Ascending aorta (tissue), 2 donors: Measurements from ENCODE around the gene KANSL1. TPM values are rescaled to one million over a fixed set of nuclear protein-coding genes. Genes with fewer than 3 reads are reported as not detected.
A peak's percentile ranks its signal among the peaks of the same experiment; 100 is the strongest.

Source experiments
- DNase-seq, 2 donors: peaks; one replicate each; pipeline ENCODE4 v3.0.0-alpha.2; 2019; ENCODE audit warnings: low spot score in 2 of 2
- H3K27ac ChIP-seq, 2 donors: fragments of 200-600 bp; sonication (generic); one replicate each; pipeline ENCODE4 v1.5.1; 2016 to 2017; ENCODE audit warnings: mild to moderate bottlenecking in 1 of 2
- H3K27me3 ChIP-seq: fragments of 200-600 bp; sonication (generic); one replicate; pipeline ENCODE4 v1.5.1; 2017
- H3K36me3 ChIP-seq, 2 donors: fragments of 200-600 bp; sonication (generic); one replicate each; pipeline ENCODE4 v1.5.1; 2016
- H3K4me1 ChIP-seq, 2 donors: fragments of 200-600 bp; sonication (generic); one replicate each; pipeline ENCODE4 v1.5.1; 2016 to 2017; ENCODE audit warnings: mild to moderate bottlenecking in 1 of 2
- H3K4me3 ChIP-seq, 2 donors: fragments of 200-600 bp; sonication (generic); one replicate each; pipeline ENCODE4 v1.5.1; 2016 to 2017; ENCODE audit warnings: mild to moderate bottlenecking in 1 of 2
- H3K9me3 ChIP-seq, 2 donors: fragments of 200-600 bp; sonication (generic); one replicate each; pipeline ENCODE4 v1.5.1; 2016
- intact Hi-C: fragments of 100-400 bp; cut with DNase I; formaldehyde crosslinking; loops from one replicate; pipeline ENCODE4 v1.15.1; 2023
- total RNA-seq: library from RNA; depleted of rRNA; stranded (reverse); fragments of >200 nt; gene quantifications from one replicate; pipeline ENCODE4 v1.1.0, GENCODE V29; 2016
- TF ChIP-seq, protein P1 (sequence below), 3 experiments: fragments of 200-600 bp in 2 of 3; fragments of 450-650 bp in 1 of 3; sonication (generic) in 2 of 3; IDR thresholded peaks; one replicate each; pipeline ENCODE4 v1.5.1; 2016 to 2019; ENCODE audit warnings: antibody characterized with exemption in 3 of 3, mild to moderate bottlenecking in 1 of 3, moderate library complexity in 1 of 3

Gene KANSL1
- total RNA-seq, 1 donor from 2014 or later: 53.5 TPM

DNA sequence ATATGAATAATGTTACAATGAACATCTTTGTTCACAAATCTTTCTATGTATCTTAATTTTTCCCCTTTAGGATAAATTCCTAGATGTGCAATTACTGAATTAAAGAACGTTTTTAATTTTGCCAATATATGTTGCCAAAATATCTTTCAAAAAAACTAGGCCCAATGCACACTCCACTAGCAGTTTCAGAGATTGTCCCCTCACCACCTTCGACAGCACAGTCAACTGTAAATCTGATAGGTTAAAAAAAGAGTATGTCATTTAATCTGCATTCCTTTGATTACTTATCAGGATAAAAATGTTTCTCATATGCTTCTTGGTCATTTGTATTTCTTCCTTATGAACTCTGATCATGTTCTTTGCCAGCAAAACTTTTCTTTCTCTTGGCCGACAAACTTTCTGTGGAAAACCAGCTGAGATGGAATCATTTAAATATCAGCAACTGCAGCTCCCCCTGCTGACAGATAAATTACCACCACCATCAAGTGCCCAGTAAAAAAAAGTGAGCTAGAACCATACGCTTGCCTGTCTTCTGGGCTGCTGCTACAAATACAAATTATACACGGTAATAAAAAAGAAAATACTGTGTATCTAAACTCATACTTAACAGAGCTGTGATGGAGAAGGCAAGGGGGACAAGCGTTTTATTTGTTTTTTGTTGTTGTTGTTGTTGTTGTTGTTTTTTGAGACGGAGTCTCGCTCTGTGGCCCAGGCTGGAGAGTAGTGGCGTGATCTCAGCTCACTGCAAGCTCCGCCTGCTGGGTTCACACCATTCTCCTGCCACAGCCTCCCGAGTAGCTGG is 19.6 kb upstream of the KANSL1 start:
- Histone ChIP-seq H3K27ac (peak overlapping the region in 1 of 2 donors; percentile 46), H3K27me3 (no peaks in the 10 kb centered on the region), H3K36me3 (peaks cover 0 to 2% of the 10 kb centered on the region in 2 donors), H3K9me3 (no peaks in the 10 kb centered on the region), H3K4me3 (no peak overlapping the region), H3K4me1 (peaks cover 6 to 15% of the 10 kb centered on the region in 2 donors)
- intact Hi-C loops: loop anchor here (1.0 to 2.0 kb wide), 3 partner anchors 20 to 210 kb away; partner anchors contain the start of gene KANSL1
- peak in 1 of 2 donors; percentile 80 for DNase-seq
- TF ChIP-seq, protein P1, sequence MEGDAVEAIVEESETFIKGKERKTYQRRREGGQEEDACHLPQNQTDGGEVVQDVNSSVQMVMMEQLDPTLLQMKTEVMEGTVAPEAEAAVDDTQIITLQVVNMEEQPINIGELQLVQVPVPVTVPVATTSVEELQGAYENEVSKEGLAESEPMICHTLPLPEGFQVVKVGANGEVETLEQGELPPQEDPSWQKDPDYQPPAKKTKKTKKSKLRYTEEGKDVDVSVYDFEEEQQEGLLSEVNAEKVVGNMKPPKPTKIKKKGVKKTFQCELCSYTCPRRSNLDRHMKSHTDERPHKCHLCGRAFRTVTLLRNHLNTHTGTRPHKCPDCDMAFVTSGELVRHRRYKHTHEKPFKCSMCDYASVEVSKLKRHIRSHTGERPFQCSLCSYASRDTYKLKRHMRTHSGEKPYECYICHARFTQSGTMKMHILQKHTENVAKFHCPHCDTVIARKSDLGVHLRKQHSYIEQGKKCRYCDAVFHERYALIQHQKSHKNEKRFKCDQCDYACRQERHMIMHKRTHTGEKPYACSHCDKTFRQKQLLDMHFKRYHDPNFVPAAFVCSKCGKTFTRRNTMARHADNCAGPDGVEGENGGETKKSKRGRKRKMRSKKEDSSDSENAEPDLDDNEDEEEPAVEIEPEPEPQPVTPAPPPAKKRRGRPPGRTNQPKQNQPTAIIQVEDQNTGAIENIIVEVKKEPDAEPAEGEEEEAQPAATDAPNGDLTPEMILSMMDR (IDR thresholded peaks at IDR 0.05): peak; percentile 56 to 82 (median 77)

DNA sequence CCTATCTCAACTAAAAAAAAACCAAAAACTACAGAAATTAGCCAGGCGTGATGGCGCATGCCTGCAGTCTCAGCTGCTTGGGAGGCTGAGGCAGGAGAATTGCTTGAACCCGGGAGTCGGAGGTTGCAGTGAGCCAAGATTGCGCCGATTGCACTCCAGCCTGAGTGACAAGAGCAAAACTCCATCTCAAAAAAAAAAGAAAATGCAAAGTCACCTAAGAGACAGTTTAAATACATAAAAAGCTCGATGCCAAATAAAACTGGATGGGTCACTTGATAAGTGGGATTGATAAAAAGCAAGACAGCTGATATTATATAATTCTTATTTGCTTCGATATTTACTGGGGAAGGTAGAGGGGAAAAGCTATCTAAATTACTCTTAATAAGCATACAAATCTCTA is 15.8 kb upstream of the KANSL1 start:
- DNase-seq: no peak
- Histone ChIP-seq H3K36me3 (no peaks in the 10 kb centered on the region), H3K4me1 (peaks cover 6 to 15% of the 10 kb centered on the region in 2 donors), H3K27ac (no peak overlapping the region), H3K9me3 (no peaks in the 10 kb centered on the region), H3K27me3 (no peaks in the 10 kb centered on the region), H3K4me3 (no peak overlapping the region)
- TF ChIP-seq, protein P1 (IDR thresholded peaks at IDR 0.05): no peak
- intact Hi-C loops: no loop called here

DNA sequence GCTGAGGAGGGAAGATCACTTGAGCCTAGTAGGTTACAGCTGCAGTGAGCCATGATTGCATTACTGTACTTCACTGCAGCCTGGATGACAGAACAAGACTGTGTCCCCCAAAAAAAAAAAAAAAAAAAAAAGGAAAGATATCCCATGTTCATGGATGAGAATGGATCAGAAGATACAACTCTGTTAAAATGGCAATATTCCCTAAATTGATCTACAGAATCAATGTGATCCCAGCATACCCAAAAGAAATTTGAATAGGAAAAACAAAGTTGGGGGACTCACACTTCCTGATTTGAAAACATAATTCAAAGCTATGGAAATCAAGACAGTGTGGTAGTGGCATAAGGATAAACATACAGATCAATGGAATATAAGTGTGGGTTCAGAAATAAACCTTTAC is 12.7 kb upstream of the KANSL1 start:
- no peak overlapping the region for H3K27ac ChIP-seq
- no peaks in the 10 kb centered on the region for H3K36me3 ChIP-seq
- H3K4me1 ChIP-seq: peaks cover 3 to 6% of the 10 kb centered on the region in 2 donors
- no peaks in the 10 kb centered on the region for H3K27me3 ChIP-seq
- intact Hi-C loops: no loop called here
- no peak for DNase-seq
- H3K9me3 ChIP-seq: no peaks in the 10 kb centered on the region
- TF ChIP-seq, protein P1 (IDR thresholded peaks at IDR 0.05): no peak
- no peak overlapping the region for H3K4me3 ChIP-seq

DNA sequence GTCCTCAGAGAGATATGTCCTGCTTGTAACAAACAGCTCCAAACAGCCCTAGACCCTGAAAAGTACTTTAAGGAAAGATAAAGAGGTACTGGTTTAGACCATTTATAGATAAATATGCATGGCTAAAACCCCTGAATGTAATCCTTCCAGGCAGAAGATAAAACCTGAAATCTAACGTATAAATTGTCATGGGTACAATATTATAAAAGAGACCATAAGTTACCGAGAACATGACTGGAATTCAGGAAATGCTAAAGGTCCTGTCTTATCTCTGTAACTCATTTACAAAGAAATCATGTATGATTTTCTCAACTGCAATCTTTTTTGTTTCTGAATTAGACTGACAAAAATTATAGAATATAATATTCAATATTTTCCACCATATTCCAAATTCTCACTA is 9.2 kb upstream of the KANSL1 start:
- Histone ChIP-seq H3K27me3 (no peaks in the 10 kb centered on the region), H3K9me3 (no peaks in the 10 kb centered on the region), H3K36me3 (no peaks in the 10 kb centered on the region), H3K4me1 (peaks cover 3 to 9% of the 10 kb centered on the region in 2 donors), H3K4me3 (no peak overlapping the region), H3K27ac (no peak overlapping the region)
- no peak for DNase-seq
- intact Hi-C loops: no loop called here
- TF ChIP-seq, protein P1 (IDR thresholded peaks at IDR 0.05): no peak

DNA sequence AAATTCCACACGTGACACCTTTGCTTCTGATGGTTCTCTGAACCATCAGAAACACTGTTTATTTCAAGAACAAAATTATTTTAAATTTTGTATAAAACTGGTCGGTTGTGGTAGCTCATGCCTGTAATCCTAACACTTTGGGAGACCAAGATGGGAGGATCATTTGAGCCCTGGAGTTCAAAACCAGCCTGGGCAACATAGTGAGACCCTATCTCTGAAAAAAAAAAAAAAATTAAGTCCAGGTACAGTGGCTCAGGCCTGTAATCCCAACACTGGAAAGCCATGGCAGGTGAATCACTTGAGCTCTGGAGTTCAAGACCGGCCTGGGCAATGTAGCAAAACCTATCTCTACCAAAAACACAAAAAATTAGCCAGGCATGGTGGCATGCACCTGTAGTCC is 8.3 kb upstream of the KANSL1 start:
- intact Hi-C loops: no loop called here
- H3K27me3 ChIP-seq: no peaks in the 10 kb centered on the region
- TF ChIP-seq, protein P1 (IDR thresholded peaks at IDR 0.05): no peak
- peaks cover 3 to 14% of the 10 kb centered on the region in 2 donors for H3K4me1 ChIP-seq
- no peak overlapping the region for H3K4me3 ChIP-seq
- DNase-seq: no peak
- no peaks in the 10 kb centered on the region for H3K36me3 ChIP-seq
- no peak overlapping the region for H3K27ac ChIP-seq
- no peaks in the 10 kb centered on the region for H3K9me3 ChIP-seq
